NCI-H1417 treated with DMSO at 0.1 percent for 48 hours (cell line): ENCODE results near the gene SPATA31C2.
"Not testable (repeated sequence)": the region's sequence is repeated elsewhere in the genome, so short reads cannot be mapped to it uniquely, and the experiment has no call there.

Experiments used
- DNase-seq: peaks from one replicate; lab custom pipeline; 2025; lab: John Stamatoyannopoulos, UW

The SPATA31C2 gene

GRCh38 chr9:88123413-88123812, 14.9 kb downstream of the SPATA31C2 start:
- not testable (repeated sequence) for DNase-seq

DNA sequence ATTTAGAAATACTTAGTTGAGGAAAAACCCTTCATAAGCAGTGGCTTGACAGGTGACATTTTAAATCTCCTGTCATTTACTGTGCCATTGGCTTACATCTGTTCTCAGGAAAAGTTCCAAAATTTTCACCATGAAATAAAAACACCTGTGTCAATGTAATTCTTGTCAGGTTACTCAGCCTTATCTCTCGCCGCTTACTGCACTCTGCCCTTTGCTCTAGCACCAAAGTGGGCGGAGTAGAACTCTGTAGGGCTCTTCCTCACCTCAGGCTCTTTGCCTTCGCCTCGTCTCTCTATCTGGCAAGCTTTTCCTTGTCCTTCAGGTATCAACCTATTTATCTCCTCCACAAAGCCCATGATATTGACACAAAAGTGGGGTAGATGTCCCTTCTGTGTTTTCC, 20.2 kb downstream of the SPATA31C2 start:
- DNase-seq = not testable (repeated sequence)

GRCh38 chr9:88114968-88115612, 23.2 kb downstream of the SPATA31C2 start:
- not testable (repeated sequence) for DNase-seq

GRCh38 chr9:88114283-88114967, 23.9 kb downstream of the SPATA31C2 start:
- not testable (repeated sequence) for DNase-seq

GRCh38 chr9:88113156-88114130, 24.8 kb downstream of the SPATA31C2 start:
- not testable (repeated sequence) for DNase-seq

- DNase-seq = no peak
Measured at GRCh38 chr9:88110026-88110425, 28.2 kb downstream of the SPATA31C2 start.

- DNase-seq = no peak
Measured at GRCh38 chr9:88108779-88109178, 29.5 kb downstream of the SPATA31C2 start.

DNA sequence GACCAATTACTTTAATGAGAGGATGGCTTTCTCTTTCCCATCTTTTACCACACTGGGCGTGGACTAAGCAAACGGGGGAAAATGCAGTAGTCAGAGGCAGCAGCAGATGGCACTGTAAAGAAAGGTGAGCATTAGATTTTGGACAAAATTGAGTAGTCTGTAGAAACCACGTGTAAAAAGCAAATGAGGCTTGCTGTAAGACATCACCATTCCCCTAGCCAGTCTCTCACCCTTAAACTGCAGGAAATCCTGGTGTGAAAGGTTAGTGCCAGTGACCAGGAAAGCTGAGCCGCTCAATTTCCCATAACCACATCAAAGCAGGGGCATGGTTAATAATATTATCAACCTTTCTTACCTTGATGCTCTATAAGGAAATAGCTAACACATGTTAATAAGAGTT, 31.8 kb downstream of the SPATA31C2 start:
- no peak for DNase-seq

- DNase-seq = no peak
Measured at GRCh38 chr9:88092797-88093331, 45.4 kb downstream of the SPATA31C2 start.

DNA sequence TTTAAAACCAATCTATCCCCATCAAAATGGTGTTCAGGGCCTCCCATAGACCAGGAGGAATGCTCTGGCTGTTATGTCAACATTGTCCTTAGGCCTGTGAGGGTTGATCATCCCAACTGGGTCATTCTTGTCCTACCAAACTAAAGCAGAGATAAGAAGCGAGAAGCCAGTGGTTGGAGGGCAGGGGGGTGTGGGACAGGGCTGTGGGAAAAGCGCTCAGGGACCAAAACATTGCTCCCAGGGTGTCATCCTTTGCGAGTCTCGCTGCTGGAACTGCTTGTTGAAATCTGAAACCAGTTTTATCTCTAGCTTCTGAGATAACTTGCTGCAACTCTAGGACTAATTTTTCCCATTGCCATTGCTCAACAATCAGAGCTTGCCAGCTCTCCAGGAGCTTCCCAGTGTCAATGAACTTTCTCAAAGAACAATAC, 48.1 kb downstream of the SPATA31C2 start:
- no peak for DNase-seq

DNA sequence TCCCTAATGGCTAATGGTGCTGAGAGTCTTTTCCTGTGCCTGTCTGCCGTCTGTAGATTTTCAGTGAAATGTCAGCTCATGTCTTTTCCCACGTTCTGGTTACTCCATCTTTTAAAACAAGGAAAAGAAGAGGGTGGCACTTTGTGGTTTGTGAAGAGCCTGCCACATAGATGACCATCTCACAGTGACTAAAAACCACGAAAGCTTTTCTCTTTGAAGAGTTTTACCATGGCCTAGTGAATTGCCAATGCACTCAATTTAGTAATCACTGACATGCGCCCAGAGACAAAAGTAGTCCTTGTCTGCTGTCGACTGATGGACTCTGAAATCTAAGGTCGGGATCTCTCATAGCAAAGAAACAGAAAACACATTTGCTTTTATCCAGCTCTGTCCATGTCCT, 50.4 kb downstream of the SPATA31C2 start:
- DNase-seq = no peak

DNA sequence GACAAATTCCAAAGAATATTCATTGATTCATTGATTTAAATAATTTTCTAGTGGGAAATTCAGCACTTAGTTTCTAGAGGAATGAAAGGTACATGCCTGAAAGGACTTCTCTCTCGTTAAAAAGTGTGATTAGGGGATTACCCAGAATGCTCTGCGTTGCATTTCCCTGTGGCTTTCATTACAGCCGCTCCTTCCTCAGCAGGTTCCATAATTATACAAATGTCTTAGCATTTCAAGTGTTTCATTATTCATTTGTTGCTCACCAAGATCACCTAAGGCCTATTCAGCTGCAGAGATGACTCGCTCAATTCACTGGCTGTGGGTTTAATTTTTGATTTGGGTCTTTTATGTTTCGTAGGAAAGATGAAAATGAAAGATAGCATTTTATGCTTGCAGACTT, 52.8 kb downstream of the SPATA31C2 start:
- DNase-seq = no peak

GRCh38 chr9:88084357-88085183, 53.7 kb downstream of the SPATA31C2 start:
- no peak for DNase-seq
